ENCODE data around the gene SARDH.

Gene SARDH

GRCh38 chr9:133737071-133737773 is 930 bp downstream of the SARDH start:
- in situ Hi-C loops (cut with MboI; ENCODE audit: low sequenced_read_pairs), result no loop called here

GRCh38 chr9:133735931-133736330 is 2.2 kb downstream of the SARDH start:
- in situ Hi-C loops (cut with MboI; ENCODE audit: low sequenced_read_pairs), result no loop called here

GRCh38 chr9:133735415-133735775 is 2.8 kb downstream of the SARDH start:
- in situ Hi-C loops (cut with MboI; ENCODE audit: low sequenced_read_pairs), result no loop called here

GRCh38 chr9:133734590-133735414 is 3.4 kb downstream of the SARDH start:
- in situ Hi-C loops (cut with MboI; ENCODE audit: low sequenced_read_pairs), result no loop called here

- in situ Hi-C loops (cut with MboI; ENCODE audit: low sequenced_read_pairs), result no loop called here
Measured at GRCh38 chr9:133733796-133734533, 4.2 kb downstream of the SARDH start.

GRCh38 chr9:133733421-133733795 is 4.7 kb downstream of the SARDH start:
- in situ Hi-C loops (cut with MboI; ENCODE audit: low sequenced_read_pairs), result no loop called here

- in situ Hi-C loops (cut with MboI; ENCODE audit: low sequenced_read_pairs), result no loop called here
Measured at GRCh38 chr9:133732639-133733408, 5.3 kb downstream of the SARDH start.

GRCh38 chr9:133731876-133732638 is 6.1 kb downstream of the SARDH start:
- in situ Hi-C loops (cut with MboI; ENCODE audit: low sequenced_read_pairs), result no loop called here

GRCh38 chr9:133730994-133731715 is 7.0 kb downstream of the SARDH start:
- in situ Hi-C loops (cut with MboI; ENCODE audit: low sequenced_read_pairs), result no loop called here

GRCh38 chr9:133729617-133730281 is 8.4 kb downstream of the SARDH start:
- in situ Hi-C loops (cut with MboI; ENCODE audit: low sequenced_read_pairs), result no loop called here

- in situ Hi-C loops (cut with MboI; ENCODE audit: low sequenced_read_pairs), result no loop called here
Measured at GRCh38 chr9:133728856-133729616, 9.1 kb downstream of the SARDH start.

- in situ Hi-C loops (cut with MboI; ENCODE audit: low sequenced_read_pairs), result no loop called here
Measured at GRCh38 chr9:133727876-133728441, 10.2 kb downstream of the SARDH start.

GRCh38 chr9:133727277-133727875 is 10.8 kb downstream of the SARDH start:
- in situ Hi-C loops (cut with MboI; ENCODE audit: low sequenced_read_pairs), result no loop called here

- in situ Hi-C loops (cut with MboI; ENCODE audit: low sequenced_read_pairs), result no loop called here
Measured at GRCh38 chr9:133726401-133727276, 11.5 kb downstream of the SARDH start.

- in situ Hi-C loops (cut with MboI; ENCODE audit: low sequenced_read_pairs), result no loop called here
Measured at GRCh38 chr9:133725886-133726285, 12.3 kb downstream of the SARDH start.

GRCh38 chr9:133718563-133719315 is 19.4 kb downstream of the SARDH start:
- in situ Hi-C loops (cut with MboI; ENCODE audit: low sequenced_read_pairs), result no loop called here

Measured in HL-60/S4 treated with retinoic acid at 250 ng/mL for 4 days and 3 days (cell line).